GM19238 (cell line): Measurements from ENCODE around the gene HMGN5.

Source experiments
- DNase-seq: peaks from one replicate; pipeline ENCODE4 v3.0.0; 2011; ENCODE audit warnings: low spot score; ENCODE audit not compliant: insufficient read length

HMGN5 gene

GRCh38 chrX:81120258-81120935 lies 81.3 kb downstream of the HMGN5 start:
- no peak for DNase-seq

- no peak for DNase-seq
Observed at GRCh38 chrX:81114757-81115156, 87.0 kb downstream of the HMGN5 start.

GRCh38 chrX:81110286-81110685 lies 91.4 kb downstream of the HMGN5 start:
- DNase-seq = no peak

- no peak for DNase-seq
Observed at GRCh38 chrX:81082649-81083048, 119.1 kb downstream of the HMGN5 start.
